IMR-90 (cell line): ENCODE data around the gene SF3A2. TPM values are rescaled to one million over a fixed set of nuclear protein-coding genes. Genes with fewer than 3 reads are reported as not detected.

Experiments used
- ATAC-seq: fragments of 200-7000 bp; cut with Tn5 transposase; 2 replicates; pipeline ENCODE4 v1.9.1; 2020; ENCODE audit warnings: low read depth, mild to moderate bottlenecking, moderate library complexity
- BruUV-seq: library from RNA; stranded (reverse); fragments of 400-500 nt; replicated peaks from 2 replicates; lab custom pipeline; 2021; lab: Mats Ljungman, UMichigan
- CTCF ChIA-PET: fragments of 300-600 bp; formaldehyde crosslinking; extraction: SDS; loops from one replicate; lab custom pipeline; 2021; ENCODE audit warnings: antibody characterized with exemption; lab: Yijun Ruan, JAX
- POLR2A ChIA-PET: fragments of 300-600 bp; sonication (Branson Sonifier 250); formaldehyde crosslinking; loops from one replicate; lab custom pipeline; 2022; ENCODE audit warnings: antibody characterized with exemption; ENCODE audit not compliant: unreplicated experiment; lab: Charles Lee
- DNase-seq: peaks from one replicate; pipeline ENCODE4 v3.0.0; 2013
- H2AFZ ChIP-seq: replicated peaks from 2 replicates; pipeline ENCODE3; 2013; ENCODE audit warnings: low read length, mild to moderate bottlenecking; ENCODE audit not compliant: poor library complexity
- H2AK5ac ChIP-seq: 2 replicates; pipeline ENCODE4 v1.6.1; 2013; ENCODE audit warnings: low read depth, low read length, inconsistent platforms
- H2AK9ac ChIP-seq: replicated peaks from 2 replicates; pipeline ENCODE3; 2013; ENCODE audit warnings: mild to moderate bottlenecking, low read depth, low read length, moderate library complexity; ENCODE audit not compliant: poor library complexity
- H2BK120ac ChIP-seq: 2 replicates; pipeline ENCODE4 v1.6.1; 2013; ENCODE audit warnings: low read depth, low read length, inconsistent platforms
- H2BK15ac ChIP-seq: 3 replicates; pipeline ENCODE4 v1.6.1; 2013; ENCODE audit warnings: low read depth, low read length, inconsistent platforms
- H2BK20ac ChIP-seq: 2 replicates; pipeline ENCODE4 v1.6.1; 2013; ENCODE audit warnings: low read depth, mild to moderate bottlenecking, inconsistent platforms, low read length, moderate library complexity
- H2BK5ac ChIP-seq: 2 replicates; pipeline ENCODE4 v1.6.1; 2013; ENCODE audit warnings: mild to moderate bottlenecking, low read depth, low read length, inconsistent platforms; ENCODE audit not compliant: poor library complexity, severe bottlenecking
- H3K14ac ChIP-seq: replicated peaks from 2 replicates; pipeline ENCODE4 v1.6.1; 2013; ENCODE audit warnings: low read depth, low read length, inconsistent platforms
- H3K18ac ChIP-seq: 2 replicates; pipeline ENCODE4 v1.6.1; 2013; ENCODE audit warnings: low read depth, low read length, control low read depth
- H3K23ac ChIP-seq: 2 replicates; pipeline ENCODE4 v1.6.1; 2013; ENCODE audit warnings: low read depth, low read length, inconsistent platforms
- H3K27ac ChIP-seq: 2 replicates; pipeline ENCODE4 v1.5.1; 2013; ENCODE audit warnings: mild to moderate bottlenecking, control low read depth, low read length; ENCODE audit not compliant: insufficient read depth
- H3K27me3 ChIP-seq: 2 replicates; pipeline ENCODE4 v1.6.1; 2013; ENCODE audit warnings: low read length; ENCODE audit not compliant: control insufficient read depth, insufficient read depth
- H3K36me3 ChIP-seq: 2 replicates; pipeline ENCODE4 v1.6.1; 2013; ENCODE audit warnings: low read length, mixed read lengths; ENCODE audit not compliant: control insufficient read depth, insufficient read depth
- H3K4ac ChIP-seq: 2 replicates; pipeline ENCODE4 v1.6.1; 2013; ENCODE audit warnings: low read depth, low read length, inconsistent platforms
- H3K4me1 ChIP-seq: 2 replicates; pipeline ENCODE4 v1.6.1; 2013; ENCODE audit warnings: low read length, mixed read lengths; ENCODE audit not compliant: control insufficient read depth, insufficient read depth
- H3K4me2 ChIP-seq: 2 replicates; pipeline ENCODE4 v1.6.1; 2013; ENCODE audit warnings: low read depth, mild to moderate bottlenecking, control low read depth, low read length, moderate library complexity
- H3K4me3 ChIP-seq: 2 replicates; pipeline ENCODE4 v1.5.1; 2013; ENCODE audit warnings: low read depth, mild to moderate bottlenecking, control low read depth, low read length, moderate library complexity; ENCODE audit not compliant: insufficient read depth
- H3K56ac ChIP-seq: 2 replicates; pipeline ENCODE4 v1.6.1; 2013; ENCODE audit warnings: low read length, inconsistent platforms; ENCODE audit not compliant: insufficient read depth; ENCODE audit errors: extremely low read depth
- H3K79me1 ChIP-seq, 2 experiments: 2 replicates each; pipeline ENCODE4 v1.6.1; 2013; ENCODE audit warnings: low read length in 2 of 2, inconsistent platforms in 1 of 2, low read depth in 1 of 2
- H3K9ac ChIP-seq: 2 replicates; pipeline ENCODE4 v1.6.1; 2013; ENCODE audit warnings: low read depth, low read length, control low read depth
- H3K9me1 ChIP-seq: 2 replicates; pipeline ENCODE4 v1.6.1; 2013; ENCODE audit warnings: low read length, inconsistent platforms; ENCODE audit not compliant: insufficient read depth
- H3K9me3 ChIP-seq: 2 replicates; pipeline ENCODE4 v1.6.1; 2013; ENCODE audit warnings: low read length; ENCODE audit not compliant: control insufficient read depth, insufficient read depth
- H4K20me1 ChIP-seq: 2 replicates; pipeline ENCODE4 v1.6.1; 2013; ENCODE audit warnings: low read length, inconsistent platforms; ENCODE audit not compliant: insufficient read depth
- H4K5ac ChIP-seq: 2 replicates; pipeline ENCODE4 v1.6.1; 2013; ENCODE audit warnings: mild to moderate bottlenecking, low read depth, low read length, control low read depth
- H4K8ac ChIP-seq, 2 experiments: 2 replicates each; pipeline ENCODE4 v1.6.1; 2013; ENCODE audit warnings: low read depth in 2 of 2, low read length in 2 of 2, control low read depth in 1 of 2, inconsistent platforms in 1 of 2
- H4K91ac ChIP-seq: 2 replicates; pipeline ENCODE4 v1.6.1; 2013; ENCODE audit warnings: low read depth, low read length, inconsistent platforms; ENCODE audit not compliant: insufficient read depth
- BHLHE40 ChIP-seq: fragments of 150-350 bp; IDR thresholded peaks from 2 replicates; pipeline ENCODE4 v1.6.1; 2016; ENCODE audit warnings: mild to moderate bottlenecking, low read depth, low read length
- CEBPB ChIP-seq: IDR thresholded peaks from 2 replicates; pipeline ENCODE4 v1.6.1; 2012; ENCODE audit warnings: low read depth, low read length, improper control_type of control experiment
- CHD1 ChIP-seq: IDR thresholded peaks from 2 replicates; pipeline ENCODE4 v1.6.1; 2012; ENCODE audit warnings: low read depth, low read length, improper control_type of control experiment
- CTCF ChIP-seq: conservative IDR thresholded peaks from 2 replicates; pipeline ENCODE4 v1.5.1; 2012; ENCODE audit warnings: mild to moderate bottlenecking, low read depth, low read length, improper control_type of control experiment
- ELK1 ChIP-seq: fragments of 150-350 bp; IDR thresholded peaks from 2 replicates; pipeline ENCODE4 v1.6.1; 2016; ENCODE audit warnings: low read depth, mild to moderate bottlenecking, low read length, moderate library complexity, borderline replicate concordance
- FOS ChIP-seq: fragments of 150-350 bp; IDR thresholded peaks from 2 replicates; pipeline ENCODE4 v1.6.1; 2016; ENCODE audit warnings: low read depth, low read length
- MAFK ChIP-seq: IDR thresholded peaks from 2 replicates; pipeline ENCODE4 v1.6.1; 2012; ENCODE audit warnings: low read depth, low read length, improper control_type of control experiment
- MAZ ChIP-seq: IDR thresholded peaks from 2 replicates; pipeline ENCODE4 v1.6.1; 2012; ENCODE audit warnings: low read depth, mild to moderate bottlenecking, low read length, improper control_type of control experiment, moderate library complexity, borderline replicate concordance
- NFE2L2 ChIP-seq: fragments of 150-350 bp; IDR thresholded peaks from 2 replicates; pipeline ENCODE4 v1.6.1; 2016; ENCODE audit warnings: low read depth, mild to moderate bottlenecking, low read length
- POLR2A ChIP-seq: IDR thresholded peaks from 2 replicates; pipeline ENCODE4 v1.6.1; 2012; ENCODE audit warnings: mild to moderate bottlenecking, low read depth, low read length
- RCOR1 ChIP-seq: IDR thresholded peaks from 2 replicates; pipeline ENCODE4 v1.6.1; 2012; ENCODE audit warnings: mild to moderate bottlenecking, low read length, improper control_type of control experiment; ENCODE audit not compliant: insufficient replicate concordance
- RFX5 ChIP-seq: IDR thresholded peaks from 2 replicates; pipeline ENCODE4 v1.8.0; 2012; ENCODE audit warnings: low read depth, mild to moderate bottlenecking, low read length, moderate library complexity
- USF2 ChIP-seq: fragments of 150-350 bp; IDR thresholded peaks from 2 replicates; pipeline ENCODE4 v1.6.1; 2017; ENCODE audit warnings: mild to moderate bottlenecking, antibody characterized with exemption, low read length, low read depth
- WGBS, 2 experiments: methylation state at CpG; one replicate each; pipeline versions ENCODE4 v1.1.5 to v1.1.7; 2013; ENCODE audit warnings: missing lambda C conversion rate in 2 of 2; ENCODE audit not compliant: insufficient read length in 1 of 2; ENCODE audit errors: extremely low coverage in 2 of 2; 5-methylcytosine and 5-hydroxymethylcytosine counted together
- dilution Hi-C: fragments of 300-500 bp; cut with HindIII; formaldehyde crosslinking; loops from one replicate; pipeline ENCODE4 v1.14.3; 2018; ENCODE audit warnings: low sequenced_read_pairs; ENCODE audit not compliant: unreplicated experiment
- in situ Hi-C: fragments of 300-500 bp; cut with MboI; formaldehyde crosslinking; loops from 3 replicates; pipeline ENCODE4 v1.14.3; 2019; ENCODE audit warnings: low sequenced_read_pairs, inconsistent platforms, mixed read lengths
- intact Hi-C: fragments of 100-400 bp; cut with micrococcal nuclease; formaldehyde crosslinking; loops from 2 replicates; pipeline ENCODE4 v1.10.0; 2022
- polyA plus RNA-seq, 3 experiments: library from polyadenylated mRNA; depleted of rRNA; stranded (reverse); fragments of >200 nt; gene quantifications; 2 replicates each; pipeline ENCODE4 v1.2.3, GENCODE V29; 2012; ENCODE audit warnings: low replicate concordance in 1 of 3
- total RNA-seq: library from RNA; depleted of rRNA; stranded (reverse); fragments of >200 nt; gene quantifications from 2 replicates; pipeline ENCODE4 v1.2.3, GENCODE V29; 2012

Gene SF3A2
- total and polyA plus RNA-seq, 2 of the 4 experiments (the other 2 are of a cell fraction) = 4.8 to 34.5 TPM

- no peak overlapping the region for H4K5ac ChIP-seq
- no peak overlapping the region; the same call in 1 of the 2 replicates for H4K91ac ChIP-seq
- H3K4me1 ChIP-seq = peaks cover 15% of the 10 kb centered on the region
- H2AK9ac ChIP-seq = peak overlapping the region; percentile 95
- WGBS, 2 experiments = 0% methylated on average over 56 of the region's 103 CpGs; no CpG with 5 or more reads in 1 of the 2 experiments
- H2BK20ac ChIP-seq = no peak overlapping the region
- peak; percentile 93 for DNase-seq
- peak overlapping the region; percentile 98 for H3K14ac ChIP-seq
- H3K4me3 ChIP-seq = peak overlapping the region; percentile 72
- H3K36me3 ChIP-seq = peaks cover 23% of the 10 kb centered on the region
- H2BK15ac ChIP-seq = no peak overlapping the region
- H2BK120ac ChIP-seq = no peak overlapping the region
- peak overlapping the region; percentile 96 for H2AFZ ChIP-seq
- peak overlapping the region; percentile 90 for H3K27ac ChIP-seq
- peak overlapping the region; percentile 66; the same call in 1 of the 2 replicates for H3K56ac ChIP-seq
- ChIA-PET POLR2A (interaction anchor here (1.0 kb wide), 2 partner anchors 10 to 30 kb away, joined by 4 to 5 read pairs; no protein-coding TSS in a partner anchor), CTCF (no interaction called here)
- no peaks in the 10 kb centered on the region for H3K9me3 ChIP-seq
- H3K79me1 ChIP-seq = peaks cover 7 to 36% of the 10 kb centered on the region in 2 experiments
- peak overlapping the region in 1 of 2 experiments; percentile 56; a peak in 3 of 4 replicates for H4K8ac ChIP-seq
- no peaks in the 10 kb centered on the region for H3K27me3 ChIP-seq
- no peak overlapping the region for H3K4me2 ChIP-seq
- peak overlapping the region; percentile 93 for H3K23ac ChIP-seq
- H3K9ac ChIP-seq = peak overlapping the region; percentile 96
- intact Hi-C loops = loop anchor here (5.0 kb wide), 1 partner anchor 112 kb away; no protein-coding TSS in a partner anchor
- no TSS peak for BruUV-seq
- peak overlapping the region; percentile 94 for H2AK5ac ChIP-seq
- H3K9me1 ChIP-seq = no peaks in the 10 kb centered on the region; the same call in 1 of the 2 replicates
- H3K18ac ChIP-seq = no peak overlapping the region; the same call in 1 of the 2 replicates
- dilution Hi-C loops = no loop called here
- in situ Hi-C loops = loop anchor here (10.0 kb wide), 1 partner anchor 345 kb away; no protein-coding TSS in a partner anchor
- H4K20me1 ChIP-seq = peaks cover 52% of the 10 kb centered on the region
- ATAC-seq = peak; percentile 89
- peak overlapping the region; percentile 67 for H2BK5ac ChIP-seq
- H3K4ac ChIP-seq = peak overlapping the region; percentile 89
- peak; percentile 67 for TF ChIP-seq BHLHE40
- peak; percentile 68; the same call in 1 of the 2 replicates for TF ChIP-seq MAZ
- no peak for TF ChIP-seq CEBPB
- no peak for TF ChIP-seq RFX5
- no peak for TF ChIP-seq MAFK
- no peak for TF ChIP-seq NFE2L2
- peak; percentile 99 for TF ChIP-seq POLR2A
- TF ChIP-seq USF2 = peak; percentile 63
- no peak for TF ChIP-seq FOS
- TF ChIP-seq CTCF = no peak
- TF ChIP-seq ELK1 = no peak
- TF ChIP-seq RCOR1 = no peak
- TF ChIP-seq CHD1 = 0 out of 2 replicates have a peak, but pooled peaks have one; percentile 48
Measured at GRCh38 chr19:2269244-2270156, 32.9 kb downstream of the SF3A2 start.
